Transverse colon (tissue), 4 donors: ENCODE data around the gene MRFAP1L1.

Experiments used
- CTCF ChIP-seq, 5 experiments: fragments of 200-600 bp in 3 of 5; fragments of 450-650 bp in 2 of 5; sonication (generic) in 3 of 5; IDR thresholded peaks; 1 replicate in 2 of 5; 2 replicates in 3 of 5; pipeline ENCODE4 v1.5.1; 2016 to 2017; ENCODE audit warnings: antibody characterized with exemption in 5 of 5, inconsistent platforms in 3 of 5, mild to moderate bottlenecking in 2 of 5, moderate library complexity in 1 of 5
- POLR2A ChIP-seq: fragments of 450-650 bp; IDR thresholded peaks from one replicate; pipeline ENCODE4 v1.6.1; 2016; ENCODE audit warnings: antibody characterized with exemption, mild to moderate bottlenecking, moderate library complexity
- POLR2AphosphoS5 ChIP-seq, 3 donors: sonication (generic); formaldehyde crosslinking; IDR thresholded peaks; one replicate each; pipeline ENCODE4 v1.6.1; 2016; ENCODE audit warnings: antibody characterized with exemption in 3 of 3

- no peak for TF ChIP-seq POLR2A
- TF ChIP-seq CTCF (IDR thresholded peaks at IDR 0.05): no peak
- no peak for TF ChIP-seq POLR2AphosphoS5 (IDR thresholded peaks at IDR 0.05)
Measured at GRCh38 chr4:6668391-6668790, 41.3 kb downstream of the MRFAP1L1 start.
